ENCODE results near the gene STK26. TPM values are rescaled to one million over a fixed set of nuclear protein-coding genes. Genes with fewer than 3 reads are reported as not detected.
"Not testable (repeated sequence)": the region's sequence is repeated elsewhere in the genome, so short reads cannot be mapped to it uniquely, and the experiment has no call there.

The STK26 gene
- total RNA-seq, 2 experiments from 2014 or later = 49.8 to 50.8 TPM

DNA sequence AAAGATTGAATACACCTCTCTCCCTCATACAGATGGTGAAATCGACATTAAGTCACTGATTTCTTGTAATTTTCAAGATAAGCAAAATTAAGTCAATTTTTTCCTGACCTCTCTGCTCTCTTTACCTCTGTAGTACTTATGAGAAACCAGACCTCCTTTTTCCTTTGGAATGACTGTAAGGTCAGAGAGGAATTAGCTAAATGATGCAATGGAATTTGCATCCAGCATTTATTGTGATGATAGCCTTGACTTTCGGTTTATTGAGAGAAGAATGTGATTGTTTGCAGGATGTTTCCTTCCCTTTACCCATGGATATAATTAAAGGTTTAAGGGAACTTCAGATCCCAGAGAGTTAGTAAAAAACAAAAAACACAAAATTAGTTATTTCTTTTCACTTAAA is 22.4 kb downstream of the STK26 start:
- H3K27ac Mint-ChIP-seq = no peak overlapping the region
- peaks cover 6% of the 10 kb centered on the region for H3K36me3 Mint-ChIP-seq (ENCODE audit: low read depth)
- ChIA-PET POLR2A (no interaction called here), CTCF (no interaction called here)
- H3K9me3 Mint-ChIP-seq = no peaks in the 10 kb centered on the region
- DNase-seq = no peak
- no peak overlapping the region for H3K4me3 Mint-ChIP-seq
- H3K27me3 Mint-ChIP-seq = no peaks in the 10 kb centered on the region
- H3K4me1 Mint-ChIP-seq = peaks cover 6% of the 10 kb centered on the region

DNA sequence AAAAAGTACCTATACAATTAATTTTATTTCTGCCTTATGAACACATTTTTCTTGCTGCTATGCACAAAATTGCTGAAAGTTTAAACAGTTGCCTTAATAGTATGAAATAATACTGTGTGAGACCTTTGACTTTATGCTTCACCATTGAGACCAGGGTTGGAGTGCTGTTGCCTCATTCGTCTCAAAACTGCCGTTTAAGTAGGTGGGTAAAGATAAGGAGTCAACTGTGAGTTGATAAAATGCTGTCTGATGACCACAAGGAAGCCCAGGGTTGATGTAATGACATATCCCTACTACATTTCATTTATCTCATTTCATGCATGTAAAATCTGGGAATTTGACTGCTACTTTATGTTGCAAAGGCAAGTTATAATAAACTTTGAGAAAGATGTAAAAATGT is 23.4 kb downstream of the STK26 start:
- DNase-seq = no peak
- H3K27ac Mint-ChIP-seq = no peak overlapping the region
- POLR2A ChIA-PET = no interaction called here
- peaks cover 8% of the 10 kb centered on the region for H3K36me3 Mint-ChIP-seq (ENCODE audit: low read depth)
- CTCF ChIA-PET = no interaction called here
- H3K9me3 Mint-ChIP-seq = no peaks in the 10 kb centered on the region
- no peaks in the 10 kb centered on the region for H3K27me3 Mint-ChIP-seq
- H3K4me3 Mint-ChIP-seq = no peak overlapping the region
- H3K4me1 Mint-ChIP-seq = peaks cover 4% of the 10 kb centered on the region

GRCh38 chrX:132051778-132052177 is 28.7 kb downstream of the STK26 start:
- H3K4me1 Mint-ChIP-seq, CTCF ChIA-PET, H3K27ac Mint-ChIP-seq, H3K27me3 Mint-ChIP-seq, H3K4me3 Mint-ChIP-seq, POLR2A ChIA-PET, H3K9me3 Mint-ChIP-seq, DNase-seq: not testable (repeated sequence)
- H3K36me3 Mint-ChIP-seq (ENCODE audit: low read depth) = peaks cover 15% of the 10 kb centered on the region

DNA sequence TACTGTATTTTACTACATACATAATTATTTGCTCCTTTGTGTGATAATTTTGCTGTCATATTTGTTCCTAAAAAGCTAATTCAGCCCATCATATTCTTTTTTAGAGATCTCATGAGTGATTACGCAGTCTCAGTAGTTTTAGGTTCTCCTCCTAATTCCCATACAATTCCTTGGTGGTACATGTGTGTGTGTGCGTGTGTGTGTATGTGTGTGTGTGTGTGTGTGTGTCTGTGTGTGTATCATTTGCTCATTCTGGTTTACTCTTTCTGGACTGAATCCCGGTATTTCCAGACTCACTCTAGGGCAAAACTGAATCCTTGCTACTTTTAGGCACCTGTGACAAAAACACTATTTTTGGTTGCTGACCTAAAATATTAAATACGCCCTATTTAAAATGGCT is 34.9 kb downstream of the STK26 start:
- no peak overlapping the region for H3K4me3 Mint-ChIP-seq

DNA sequence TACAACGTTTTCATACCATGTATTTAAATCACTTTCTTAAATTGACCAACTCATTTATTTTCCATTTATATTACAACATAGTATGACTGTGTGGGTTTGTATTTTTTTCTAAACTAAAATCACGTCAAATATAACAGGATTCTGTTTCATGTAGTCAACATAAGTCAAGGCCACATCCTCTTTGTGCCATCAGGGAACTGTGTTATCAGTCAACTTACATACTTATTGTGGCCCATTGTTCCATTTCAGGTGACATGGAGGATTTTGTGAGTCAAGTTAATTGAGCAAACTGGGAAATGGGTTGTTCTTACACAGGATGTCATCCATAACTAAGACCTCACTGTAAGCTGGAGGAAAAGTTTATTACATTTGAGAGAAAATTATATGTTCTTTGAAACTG is 35.9 kb downstream of the STK26 start:
- no peaks in the 10 kb centered on the region for H3K27me3 Mint-ChIP-seq
- no peak overlapping the region for H3K27ac Mint-ChIP-seq
- peaks cover 6% of the 10 kb centered on the region for H3K36me3 Mint-ChIP-seq (ENCODE audit: low read depth)
- H3K9me3 Mint-ChIP-seq = no peaks in the 10 kb centered on the region
- no peak overlapping the region for H3K4me3 Mint-ChIP-seq
- no peak for DNase-seq
- ChIA-PET CTCF (interaction anchor here (2.1 kb wide), 1 partner anchor 12 kb away, joined by 5 read pairs; no protein-coding TSS in a partner anchor), POLR2A (no interaction called here)
- peaks cover 2% of the 10 kb centered on the region for H3K4me1 Mint-ChIP-seq

More for the DNA sequence above, 34.9 kb downstream of the STK26 start:
- H3K27ac Mint-ChIP-seq = no peak overlapping the region
- DNase-seq = no peak
- ChIA-PET POLR2A (no interaction called here), CTCF (no interaction called here)
- peaks cover 2% of the 10 kb centered on the region for H3K4me1 Mint-ChIP-seq
- no peaks in the 10 kb centered on the region for H3K9me3 Mint-ChIP-seq
- peaks cover 6% of the 10 kb centered on the region for H3K36me3 Mint-ChIP-seq (ENCODE audit: low read depth)
- no peaks in the 10 kb centered on the region for H3K27me3 Mint-ChIP-seq

- H3K27me3 Mint-ChIP-seq = no peaks in the 10 kb centered on the region
- peaks cover 2% of the 10 kb centered on the region for H3K4me1 Mint-ChIP-seq
- CTCF ChIA-PET = interaction anchor here (2.1 kb wide), 1 partner anchor 11 kb away, joined by 5 read pairs; no protein-coding TSS in a partner anchor
- peaks cover 6% of the 10 kb centered on the region for H3K36me3 Mint-ChIP-seq (ENCODE audit: low read depth)
- H3K4me3 Mint-ChIP-seq = no peak overlapping the region
- POLR2A ChIA-PET = interaction anchor here (0.6 kb wide), 1 partner anchor 1545 kb away, joined by 3 read pairs; no protein-coding TSS in a partner anchor
- no peak overlapping the region for H3K27ac Mint-ChIP-seq
- H3K9me3 Mint-ChIP-seq = no peaks in the 10 kb centered on the region
- no peak for DNase-seq
These were observed 37.0 kb downstream of the STK26 start for GRCh38 chrX:132059973-132060540.

GRCh38 chrX:132063334-132063733 is 40.2 kb downstream of the STK26 start:
- Mint-ChIP-seq H3K4me3 (no peak overlapping the region), H3K4me1 (peaks cover 2% of the 10 kb centered on the region), H3K36me3 (ENCODE audit: low read depth) (peaks cover 2% of the 10 kb centered on the region), H3K9me3 (no peaks in the 10 kb centered on the region), H3K27ac (no peak overlapping the region), H3K27me3 (no peaks in the 10 kb centered on the region)
- POLR2A ChIA-PET = no interaction called here
- CTCF ChIA-PET = no interaction called here
- no peak for DNase-seq

- Mint-ChIP-seq H3K27ac (no peak overlapping the region), H3K27me3 (no peaks in the 10 kb centered on the region), H3K4me1 (peaks cover 2% of the 10 kb centered on the region), H3K9me3 (no peaks in the 10 kb centered on the region), H3K36me3 (ENCODE audit: low read depth) (peaks cover 6% of the 10 kb centered on the region), H3K4me3 (no peak overlapping the region)
- ChIA-PET POLR2A (no interaction called here), CTCF (no interaction called here)
- no peak for DNase-seq
These were observed 40.8 kb downstream of the STK26 start for GRCh38 chrX:132063862-132064261.

- ChIA-PET POLR2A (no interaction called here), CTCF (interaction anchor here (0.5 kb wide), 1 partner anchor 225 kb away, joined by 3 read pairs; no protein-coding TSS in a partner anchor)
- no peaks in the 10 kb centered on the region for H3K27me3 Mint-ChIP-seq
- H3K9me3 Mint-ChIP-seq = no peaks in the 10 kb centered on the region
- H3K36me3 Mint-ChIP-seq (ENCODE audit: low read depth) = peaks cover 15% of the 10 kb centered on the region
- H3K4me3 Mint-ChIP-seq = no peak overlapping the region
- H3K4me1 Mint-ChIP-seq = no peaks in the 10 kb centered on the region
- no peak overlapping the region for H3K27ac Mint-ChIP-seq
- DNase-seq = no peak
These were observed 45.3 kb downstream of the STK26 start for GRCh38 chrX:132068405-132068804.

GRCh38 chrX:132071254-132071653 is 48.2 kb downstream of the STK26 start:
- Mint-ChIP-seq H3K27ac (no peak overlapping the region), H3K9me3 (no peaks in the 10 kb centered on the region), H3K27me3 (no peaks in the 10 kb centered on the region), H3K4me1 (no peaks in the 10 kb centered on the region), H3K36me3 (ENCODE audit: low read depth) (peaks cover 20% of the 10 kb centered on the region), H3K4me3 (no peak overlapping the region)
- DNase-seq = no peak
- ChIA-PET CTCF (interaction anchor here (0.8 to 2.2 kb wide), 9 partner anchors 11 to 230 kb away, joined by 3 to 7 read pairs (median 5); partner anchors contain the start of genes RAP2C and STK26), POLR2A (interaction anchor here (1.4 kb wide), 1 partner anchor 50 kb away, joined by 3 read pairs; no protein-coding TSS in a partner anchor)

GRCh38 chrX:132077414-132077813 is 54.3 kb downstream of the STK26 start:
- no peak for DNase-seq
- H3K27me3 Mint-ChIP-seq = no peaks in the 10 kb centered on the region
- peaks cover 7% of the 10 kb centered on the region for H3K36me3 Mint-ChIP-seq (ENCODE audit: low read depth)
- ChIA-PET CTCF (no interaction called here), POLR2A (no interaction called here)
- H3K4me1 Mint-ChIP-seq = no peaks in the 10 kb centered on the region
- no peaks in the 10 kb centered on the region for H3K9me3 Mint-ChIP-seq
- no peak overlapping the region for H3K27ac Mint-ChIP-seq
- H3K4me3 Mint-ChIP-seq = no peak overlapping the region

DNA sequence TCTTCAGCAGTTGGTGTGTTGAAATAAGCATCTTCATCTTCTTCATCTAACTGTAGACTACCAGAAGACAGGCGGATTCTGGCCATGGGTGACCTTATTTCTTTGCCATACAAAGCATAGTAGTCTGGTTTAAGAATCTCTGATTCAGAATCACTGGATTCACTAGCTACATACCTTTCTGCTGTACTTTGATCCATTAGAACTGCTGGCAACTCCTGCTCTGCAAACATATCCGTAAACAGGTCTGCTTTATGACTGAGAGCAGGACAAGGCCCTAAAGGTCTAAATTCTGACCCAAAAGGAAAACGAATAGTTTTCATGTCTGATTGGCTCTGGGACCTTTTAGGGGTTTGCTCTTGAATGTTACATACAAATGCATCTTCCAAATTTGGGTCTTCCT is 54.8 kb downstream of the STK26 start:
- Mint-ChIP-seq H3K9me3 (no peaks in the 10 kb centered on the region), H3K27ac (no peak overlapping the region), H3K4me1 (no peaks in the 10 kb centered on the region), H3K4me3 (no peak overlapping the region), H3K36me3 (ENCODE audit: low read depth) (peaks cover 5% of the 10 kb centered on the region), H3K27me3 (no peaks in the 10 kb centered on the region)
- no peak for DNase-seq
- ChIA-PET POLR2A (no interaction called here), CTCF (interaction anchor here (1.4 kb wide), 1 partner anchor 14 kb away, joined by 4 read pairs; no protein-coding TSS in a partner anchor)

DNA sequence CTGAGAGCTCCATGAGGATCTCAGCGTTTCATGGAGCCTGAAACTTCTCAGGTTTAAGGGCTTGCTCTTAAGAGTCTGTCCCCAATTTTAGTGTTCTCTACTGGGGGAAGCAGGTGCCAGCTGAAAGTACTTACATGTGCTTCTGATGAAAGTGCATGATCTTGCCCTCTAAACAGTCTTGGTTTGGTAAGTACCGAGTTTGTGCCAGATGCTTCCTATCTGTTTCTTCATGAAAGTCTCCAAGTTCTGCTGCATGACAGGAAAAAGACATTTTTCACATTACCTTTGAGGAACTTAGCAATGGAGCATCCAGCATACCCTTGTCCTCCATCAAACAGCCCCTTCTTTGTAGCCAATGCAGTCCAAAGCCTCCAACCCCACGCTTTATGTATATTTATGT is 62.7 kb downstream of the STK26 start:
- Mint-ChIP-seq H3K27me3 (peaks cover 3% of the 10 kb centered on the region), H3K9me3 (no peaks in the 10 kb centered on the region), H3K4me1 (peaks cover 7% of the 10 kb centered on the region), H3K27ac (no peak overlapping the region), H3K36me3 (ENCODE audit: low read depth) (no peaks in the 10 kb centered on the region), H3K4me3 (no peak overlapping the region)
- ChIA-PET POLR2A (no interaction called here), CTCF (no interaction called here)
- DNase-seq = no peak

GRCh38 chrX:132086672-132087071 is 63.6 kb downstream of the STK26 start:
- DNase-seq = no peak
- Mint-ChIP-seq H3K4me3 (no peak overlapping the region), H3K9me3 (no peaks in the 10 kb centered on the region), H3K36me3 (ENCODE audit: low read depth) (no peaks in the 10 kb centered on the region), H3K27me3 (peaks cover 3% of the 10 kb centered on the region), H3K4me1 (peaks cover 11% of the 10 kb centered on the region), H3K27ac (no peak overlapping the region)
- ChIA-PET CTCF (no interaction called here), POLR2A (no interaction called here)

Data from activated CD4-positive, alpha-beta memory T cell treated with anti-CD3 and anti-CD28 coated beads, Interleukin-2, amount 10 ng/mL, durations not matched to agents 7 days and 5 days (primary cell).